ENCODE results near the gene RIPOR3.
"Not testable (repeated sequence)": the region's sequence is repeated elsewhere in the genome, so short reads cannot be mapped to it uniquely, and the experiment has no call there.

Gene RIPOR3

DNA sequence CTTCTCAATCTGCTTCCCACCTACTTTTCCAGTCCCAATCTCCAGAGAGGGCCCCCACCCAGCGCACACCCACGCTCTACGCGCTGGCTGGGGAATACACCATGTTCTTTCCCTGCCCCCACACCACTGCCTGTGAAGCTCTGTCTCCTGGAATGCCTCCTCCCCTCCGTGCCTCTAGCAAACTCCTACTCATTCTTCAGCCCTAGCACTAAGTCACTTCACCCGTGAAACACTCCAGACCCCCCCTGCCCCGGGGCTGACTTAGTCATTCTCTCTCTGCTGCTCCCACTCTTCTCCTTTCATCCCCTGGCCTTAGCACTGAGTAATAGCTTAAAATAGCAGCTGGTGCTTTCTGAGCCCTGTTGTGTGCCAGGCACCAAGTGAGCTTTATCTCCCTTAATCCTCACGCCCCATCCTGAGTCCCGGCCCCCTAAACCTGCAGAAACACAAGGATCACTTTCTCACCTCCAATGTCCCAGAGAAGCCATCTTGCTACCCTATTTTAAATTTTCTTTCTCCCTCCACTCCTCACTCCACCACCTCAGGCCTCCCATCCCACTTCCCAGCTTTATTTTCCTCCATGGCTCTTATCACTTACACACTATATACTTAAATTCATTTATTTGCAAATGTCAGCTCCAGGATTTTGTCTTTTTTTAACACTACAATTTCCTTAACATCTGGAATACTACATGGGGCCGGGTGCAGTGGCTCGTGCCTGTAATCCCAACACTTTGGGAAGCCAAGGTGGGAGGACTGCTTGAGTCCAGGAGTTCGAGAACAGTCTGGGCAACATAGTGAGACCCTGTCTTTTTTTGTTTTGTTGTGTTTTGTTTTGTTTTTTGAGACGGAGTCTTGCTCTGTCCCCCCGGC lies 33.7 kb upstream of the RIPOR3 start:
- DNase-seq (ENCODE audit: low read depth in 2 of 2) = peak; percentile 59 to 78

DNA sequence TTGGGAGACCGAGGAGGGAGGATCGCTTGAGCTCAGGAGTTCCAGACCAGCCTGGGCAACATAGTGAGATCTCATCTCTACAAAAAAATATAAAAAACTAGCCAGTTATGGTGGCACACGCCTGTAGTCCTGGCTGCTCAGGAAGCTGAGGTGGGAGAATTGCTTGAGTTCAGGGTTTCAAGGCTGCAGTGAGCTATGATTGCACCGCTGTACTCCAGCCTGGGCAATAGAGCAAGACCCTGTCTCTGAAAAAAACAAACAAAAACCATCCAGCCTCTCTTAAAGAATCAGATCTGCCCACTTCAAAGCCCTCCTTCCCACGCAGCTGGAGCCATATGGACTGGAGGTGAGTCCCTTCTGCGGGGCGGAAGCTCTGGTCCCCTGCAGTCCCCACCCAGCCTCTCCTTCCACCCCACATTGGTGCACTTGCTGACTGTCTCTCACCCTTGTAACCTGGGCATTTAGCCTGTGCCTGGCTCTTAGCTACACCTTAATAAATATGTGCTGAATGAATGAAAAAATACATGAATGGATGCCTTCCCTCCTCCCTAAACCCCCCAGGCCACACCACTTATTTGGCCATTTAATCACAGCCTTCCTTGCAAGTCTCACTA lies 32.9 kb upstream of the RIPOR3 start:
- no peak for DNase-seq (ENCODE audit: low read depth in 2 of 2)

DNA sequence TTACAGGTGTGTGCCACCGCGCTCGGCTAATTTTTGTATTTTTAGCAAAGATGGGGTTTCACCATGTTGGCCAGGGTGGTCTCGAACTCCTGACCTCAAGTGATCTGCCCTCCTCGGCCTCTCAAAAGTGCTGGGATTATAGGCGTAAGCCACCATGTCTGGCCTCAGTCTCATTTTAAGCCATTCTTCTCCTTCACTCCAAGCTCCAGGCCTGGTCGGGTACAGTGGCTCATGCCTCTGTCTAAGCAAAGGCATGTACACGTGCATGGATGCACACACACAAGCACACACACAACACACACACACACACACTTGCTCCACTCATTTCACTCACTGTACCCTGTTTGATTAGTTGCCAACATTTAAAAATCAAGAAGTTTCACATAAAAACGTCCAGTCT lies 32.3 kb upstream of the RIPOR3 start:
- no peak for DNase-seq (ENCODE audit: low read depth in 2 of 2)

DNA sequence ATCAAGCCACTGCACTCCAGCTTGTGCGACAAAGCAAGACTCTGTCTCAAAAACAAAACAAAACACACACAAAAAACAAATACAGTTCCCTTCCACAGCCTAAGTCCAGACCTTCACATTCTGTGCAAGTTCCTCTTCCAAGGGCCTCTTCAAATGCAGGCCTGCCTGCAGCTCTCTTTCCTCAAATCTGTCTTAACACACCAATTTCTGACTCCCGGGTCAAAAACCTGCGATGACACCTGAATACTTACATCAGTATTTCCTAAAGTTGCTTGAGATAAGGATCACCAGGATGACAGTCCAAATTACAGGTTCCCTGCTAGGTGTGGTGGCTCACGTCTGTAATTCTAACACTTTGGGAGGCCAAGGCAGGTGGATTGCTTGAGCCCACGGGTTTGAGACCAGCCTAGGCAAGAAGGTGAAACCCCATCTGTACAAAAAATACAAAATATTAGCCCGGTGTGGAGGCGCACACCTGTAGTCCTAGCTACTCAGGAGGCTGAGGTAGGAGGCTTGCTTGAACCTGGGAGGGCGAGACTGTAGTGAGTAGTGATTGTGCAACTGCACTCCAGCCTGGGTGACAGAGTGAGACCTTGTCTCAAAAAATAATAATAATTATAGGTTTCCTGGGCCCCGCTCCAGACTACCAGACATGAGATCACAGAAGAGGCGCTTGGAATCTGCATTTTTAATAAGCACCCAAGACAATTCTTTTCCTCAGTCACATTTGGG lies 31.2 kb upstream of the RIPOR3 start:
- DNase-seq (ENCODE audit: low read depth in 2 of 2) = no peak

DNA sequence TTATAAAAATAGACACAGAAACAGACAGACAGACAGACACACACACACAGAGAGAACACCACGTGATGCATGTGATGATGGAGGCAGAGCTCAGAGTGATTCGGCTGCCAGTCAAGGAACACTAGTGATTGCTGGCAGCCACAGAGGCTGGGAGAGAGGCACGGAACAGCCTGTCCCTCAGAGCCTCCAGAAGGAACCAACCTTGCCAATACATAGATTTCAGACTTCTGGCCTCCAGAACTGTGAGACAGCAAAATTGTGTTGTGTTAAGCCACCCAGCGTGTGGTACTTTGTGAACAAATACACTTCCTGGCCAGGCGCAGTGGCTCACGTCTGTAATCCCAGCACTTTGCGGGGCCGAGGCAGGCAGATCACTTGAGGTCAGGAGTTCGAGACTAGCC lies 30.5 kb upstream of the RIPOR3 start:
- no peak for DNase-seq (ENCODE audit: low read depth in 2 of 2)

DNA sequence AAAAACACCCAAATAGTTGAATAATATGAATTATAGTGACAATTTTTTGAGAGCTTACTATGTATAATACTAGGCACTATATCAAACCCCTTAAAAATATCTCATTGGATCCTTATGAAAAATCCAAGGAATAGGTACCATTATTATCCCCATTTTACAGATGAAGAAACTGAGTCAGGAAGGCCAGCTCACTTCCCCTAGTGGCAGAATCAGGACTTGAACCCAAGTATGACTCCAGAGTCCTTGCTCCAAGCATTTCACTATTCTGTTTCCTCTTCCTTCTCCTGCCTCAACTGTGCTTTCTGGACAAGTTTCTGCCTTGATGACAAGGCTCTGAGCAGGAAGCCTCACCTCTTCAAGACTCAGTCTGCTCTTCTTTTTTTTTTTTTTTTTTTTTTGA lies 29.2 kb upstream of the RIPOR3 start:
- DNase-seq (ENCODE audit: low read depth in 2 of 2) = no peak

DNA sequence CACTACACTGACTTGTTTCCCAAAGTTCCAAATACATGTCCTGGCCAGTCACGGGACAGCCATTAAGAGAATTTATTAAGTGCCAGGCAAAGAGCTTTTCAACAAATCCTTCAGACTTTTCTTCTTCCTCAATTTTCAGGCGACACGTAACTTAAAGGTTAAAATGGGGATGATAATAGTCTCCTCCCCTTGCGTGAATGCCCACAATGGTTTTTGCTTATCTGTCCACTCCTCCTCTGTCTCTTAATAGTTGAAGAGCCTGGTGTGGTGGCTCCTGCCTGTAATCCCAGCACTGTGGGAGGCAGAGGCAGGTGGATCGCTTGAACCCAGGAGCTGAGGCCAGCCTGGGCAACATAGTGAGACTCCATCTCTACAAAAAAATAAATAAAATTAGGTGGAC lies 28.7 kb upstream of the RIPOR3 start:
- no peak for DNase-seq (ENCODE audit: low read depth in 2 of 2)

DNA sequence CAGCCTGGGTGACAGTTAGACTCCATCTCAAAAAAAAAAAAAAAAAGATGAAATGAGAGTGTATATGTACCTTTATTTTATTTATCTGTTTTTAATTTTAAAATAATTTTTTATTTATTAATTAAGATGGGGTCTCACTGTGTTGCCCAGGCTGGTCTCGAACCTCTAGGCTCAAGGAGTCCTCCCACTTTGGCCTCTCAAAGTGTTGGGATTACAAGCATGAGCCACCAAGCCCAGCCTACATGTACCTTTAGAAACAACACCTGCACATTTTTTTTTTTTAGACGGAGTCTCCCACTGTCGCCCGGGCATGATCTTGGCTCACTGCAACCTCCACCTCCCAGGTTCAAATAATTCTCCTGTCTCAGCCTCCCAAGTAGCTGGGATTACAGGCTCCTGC lies 28.0 kb upstream of the RIPOR3 start:
- DNase-seq (ENCODE audit: low read depth in 2 of 2) = no peak

DNA sequence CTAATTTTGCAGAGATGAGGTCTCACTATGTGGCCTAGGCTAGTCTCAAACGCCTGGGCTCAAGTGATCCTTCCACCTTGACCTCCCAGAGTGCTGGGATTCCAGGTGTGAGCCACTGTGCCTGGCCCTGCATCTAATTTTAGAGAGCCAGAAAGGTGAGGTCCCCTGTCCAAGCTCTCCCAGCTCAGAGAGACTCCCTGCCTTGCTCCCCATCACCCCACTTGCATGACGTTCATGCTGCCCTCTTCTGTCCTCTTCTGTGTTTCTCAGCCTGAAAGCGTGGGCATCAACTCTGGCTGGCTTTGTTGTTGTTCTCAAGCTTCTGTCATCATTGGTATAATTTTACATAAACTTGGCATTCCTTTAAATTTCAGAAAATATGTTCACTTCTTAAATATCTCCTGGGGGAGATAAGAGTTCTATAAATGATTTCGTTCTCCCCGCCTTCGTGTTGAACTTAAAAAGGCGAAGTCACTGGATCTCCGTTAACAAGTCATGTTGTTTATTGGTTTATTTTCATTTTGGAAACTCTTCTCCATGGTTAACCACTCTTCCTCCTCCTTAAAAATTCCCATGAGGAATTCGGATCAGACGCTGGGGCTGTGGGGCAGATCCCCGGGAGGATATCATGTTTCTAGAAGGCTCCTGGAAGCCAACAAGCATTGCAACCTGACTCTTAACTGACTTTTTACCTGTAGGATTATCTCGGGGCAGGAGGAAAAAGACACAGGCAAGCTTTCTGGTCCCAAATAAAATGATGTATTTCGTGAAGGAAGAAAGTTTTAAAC lies 26.8 kb upstream of the RIPOR3 start:
- no peak for DNase-seq (ENCODE audit: low read depth in 2 of 2)

DNA sequence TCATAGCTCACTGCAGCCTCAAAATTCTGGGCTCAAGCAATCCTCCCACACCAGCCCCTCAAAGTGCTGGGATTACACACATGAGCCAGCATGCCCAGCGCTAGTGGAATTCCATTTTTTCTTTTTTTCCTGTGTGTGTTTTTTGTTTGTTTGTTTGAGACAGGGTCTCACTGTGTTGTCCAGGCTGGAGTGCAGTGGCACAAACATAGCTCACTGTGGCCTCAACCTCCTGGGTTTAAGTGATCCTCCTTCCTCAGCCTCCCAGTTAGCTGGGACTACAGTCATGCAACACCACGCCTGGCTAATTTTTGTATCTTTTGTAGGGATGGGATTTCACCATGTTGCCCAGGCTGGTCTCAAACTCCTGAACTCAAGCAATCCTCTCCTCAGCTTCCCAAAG lies 26.0 kb upstream of the RIPOR3 start:
- no peak for DNase-seq (ENCODE audit: low read depth in 2 of 2)

DNA sequence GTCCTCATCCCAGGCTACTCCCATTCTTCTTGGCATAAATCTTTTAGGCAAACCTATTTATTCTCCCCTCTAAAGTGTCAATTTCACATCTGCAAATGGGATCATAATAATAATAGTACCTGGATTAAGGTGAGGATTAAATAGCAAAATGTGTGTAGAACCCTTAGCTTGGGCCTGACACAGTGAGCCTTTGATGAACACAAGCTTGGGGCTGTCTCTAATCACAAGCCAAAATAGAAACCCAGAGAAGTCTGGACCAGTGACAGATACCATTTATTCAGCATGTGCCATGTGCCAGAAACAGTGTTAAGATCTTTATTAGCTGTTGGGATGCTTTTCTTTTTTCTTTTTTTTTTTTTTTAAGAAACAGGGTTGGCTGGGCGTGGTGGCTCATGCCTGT lies 25.2 kb upstream of the RIPOR3 start:
- no peak for DNase-seq (ENCODE audit: low read depth in 2 of 2)

DNA sequence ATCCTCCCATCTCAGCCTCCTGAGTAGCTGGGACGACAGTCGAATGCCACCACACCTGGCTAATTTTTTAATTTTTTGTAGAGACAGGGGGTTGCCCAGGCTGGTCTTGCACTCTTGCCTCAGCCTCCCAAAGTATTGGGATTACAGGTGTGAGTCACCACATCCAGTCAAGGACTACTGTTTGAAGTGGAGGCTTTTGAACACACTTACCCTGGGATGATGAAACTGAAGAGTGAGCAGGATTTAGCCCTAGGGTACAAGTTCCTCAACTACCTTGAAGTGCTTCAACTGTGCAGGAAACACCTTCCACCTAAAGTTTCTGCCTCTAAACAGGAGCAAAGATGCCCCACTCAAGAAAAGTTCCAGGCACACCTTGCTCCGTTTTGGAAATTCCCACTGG lies 24.4 kb upstream of the RIPOR3 start:
- no peak for DNase-seq (ENCODE audit: low read depth in 2 of 2)

DNA sequence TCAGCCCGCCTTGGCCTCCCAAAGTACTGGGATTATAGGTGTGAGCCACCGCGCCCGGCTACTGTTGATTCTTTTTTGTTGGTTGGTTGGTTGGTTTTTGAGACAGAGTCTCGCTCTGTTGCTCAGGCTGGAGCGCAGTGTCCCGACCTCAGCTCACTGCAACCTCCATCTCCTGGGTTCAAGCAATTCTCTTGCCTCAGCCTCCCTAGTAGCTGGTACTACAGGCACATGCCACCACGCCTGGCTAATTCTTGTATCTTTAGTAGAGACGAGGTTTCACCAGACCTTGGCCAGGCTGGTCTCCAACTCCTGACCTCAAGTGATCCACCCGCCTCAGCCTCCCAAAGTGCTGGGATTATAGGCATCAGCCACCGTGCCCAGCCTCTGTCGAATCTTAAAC lies 23.1 kb upstream of the RIPOR3 start:
- DNase-seq (ENCODE audit: low read depth in 2 of 2) = not testable (repeated sequence)

DNA sequence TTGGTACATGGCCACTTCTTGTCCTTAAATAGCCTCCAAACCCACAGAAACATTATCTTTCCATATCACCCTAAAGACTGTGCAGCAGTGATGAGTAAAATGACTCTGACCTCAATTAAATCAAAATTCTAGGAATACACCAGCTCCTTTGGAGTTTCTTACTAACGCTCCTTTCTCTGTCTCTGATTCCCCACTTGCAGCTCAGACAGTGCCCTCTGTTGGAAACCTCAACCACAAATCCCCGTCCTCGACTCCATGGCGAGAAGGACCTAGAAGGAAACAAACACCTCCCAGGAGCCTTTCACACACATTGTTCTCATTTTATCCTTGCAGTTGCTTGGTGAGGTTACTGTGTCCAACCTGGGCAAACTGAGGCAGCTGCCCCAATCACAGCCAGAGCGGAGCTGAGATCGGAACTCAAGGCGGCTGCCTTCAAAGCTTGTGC lies 22.3 kb upstream of the RIPOR3 start:
- DNase-seq (ENCODE audit: low read depth in 2 of 2) = no peak

DNA sequence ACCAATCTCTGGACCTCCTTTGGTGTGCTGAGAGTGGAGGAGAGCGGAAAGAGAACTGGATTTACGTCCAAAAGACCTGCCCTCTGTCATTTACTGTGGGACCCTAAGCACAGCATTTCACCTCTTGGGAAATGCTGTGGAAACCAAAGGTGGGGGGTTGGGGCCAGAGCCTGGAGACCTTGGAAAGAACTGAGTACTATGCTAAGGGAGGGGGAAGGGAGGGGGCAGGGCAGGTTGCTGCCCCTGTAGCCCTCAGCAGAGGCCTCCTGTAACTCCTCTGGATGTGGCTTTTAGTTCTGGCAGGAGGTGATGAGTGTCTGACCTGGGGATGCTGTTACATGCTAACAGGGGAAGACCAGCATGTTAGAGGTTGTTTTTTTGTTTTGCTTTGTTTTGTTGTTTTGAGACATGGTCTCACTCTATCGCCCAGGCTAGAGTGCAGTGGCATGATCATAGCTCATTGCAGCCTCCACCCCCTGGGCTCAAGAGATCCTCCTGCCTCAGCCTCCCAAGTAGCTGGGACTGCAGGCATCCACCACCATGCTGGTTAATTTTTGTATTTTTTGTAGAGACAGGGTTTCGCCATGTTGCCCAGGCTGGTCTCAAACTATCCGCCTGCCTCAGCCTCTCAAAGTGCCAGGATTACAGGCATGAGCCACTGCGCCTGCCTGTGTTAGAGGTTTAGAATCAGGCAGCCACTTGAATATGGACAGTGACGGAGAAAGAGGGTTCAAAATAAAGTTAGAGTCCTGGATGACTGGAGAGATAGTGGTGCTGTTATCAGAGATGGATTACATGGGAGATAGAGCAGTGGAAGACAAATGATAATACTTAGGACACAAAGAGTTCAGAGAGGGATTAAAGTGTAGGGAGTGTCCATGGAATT lies 21.7 kb upstream of the RIPOR3 start:
- no peak for DNase-seq (ENCODE audit: low read depth in 2 of 2)

DNA sequence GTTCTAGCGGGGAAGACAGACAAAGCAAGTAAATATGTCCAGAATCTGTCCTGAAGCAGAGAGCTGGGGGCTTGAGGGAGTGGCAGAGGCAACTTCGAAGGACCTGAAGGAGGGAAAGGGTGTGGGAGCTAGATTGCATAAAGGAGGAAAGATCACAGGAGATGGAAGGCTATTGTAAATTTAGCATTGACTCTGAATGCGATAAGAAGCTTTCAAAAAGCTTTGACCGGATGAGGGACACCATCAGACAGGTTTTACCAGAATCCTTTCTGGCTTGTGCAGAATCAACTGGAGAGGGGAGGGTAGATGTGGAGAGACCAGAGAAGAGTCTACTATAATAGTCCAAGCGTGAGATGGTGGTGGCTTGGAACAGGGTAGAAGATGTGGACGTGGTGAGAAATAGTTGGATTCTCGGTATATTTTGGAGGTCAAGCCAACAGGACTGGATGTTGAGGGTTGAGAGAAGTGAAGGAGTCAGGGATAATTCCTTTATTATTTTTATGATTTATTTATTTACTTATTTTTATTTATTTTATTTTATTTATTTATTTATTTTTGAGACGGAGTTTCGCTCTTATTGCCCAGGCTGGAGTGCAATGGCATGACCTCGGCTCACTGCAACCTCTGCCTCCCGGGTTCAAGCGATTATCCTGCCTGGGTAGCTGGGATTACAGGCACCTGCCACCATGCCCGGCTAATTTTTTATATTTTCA lies 19.9 kb upstream of the RIPOR3 start:
- DNase-seq (ENCODE audit: low read depth in 2 of 2) = no peak

DNA sequence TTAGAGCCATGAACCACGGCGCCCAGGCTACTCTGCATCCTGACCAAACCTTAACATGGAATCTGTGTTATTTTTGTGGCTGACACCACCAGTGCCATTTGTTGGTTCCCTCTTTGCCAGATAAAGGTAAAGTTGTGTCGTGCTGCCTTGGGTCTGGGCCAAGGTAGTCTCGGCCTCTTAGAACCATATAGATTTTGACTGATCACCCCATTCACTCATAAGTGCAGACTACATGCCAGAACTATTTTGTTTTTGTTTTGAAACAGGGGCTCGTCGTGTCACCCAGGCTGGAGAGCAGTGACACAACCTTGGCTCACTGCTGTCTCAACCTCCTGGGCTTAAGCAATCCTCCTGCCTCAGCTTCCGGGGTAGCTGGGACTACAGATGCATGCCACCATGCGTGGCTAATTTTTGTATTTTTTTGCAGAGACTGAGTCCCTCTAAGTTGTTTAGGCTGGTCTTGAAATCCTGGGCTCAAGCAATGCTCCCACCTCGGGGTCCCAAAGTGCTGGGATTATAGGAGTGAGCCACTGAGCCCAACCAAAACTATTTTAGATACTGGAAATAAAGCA lies 19.2 kb upstream of the RIPOR3 start:
- DNase-seq (ENCODE audit: low read depth in 2 of 2) = no peak

DNA sequence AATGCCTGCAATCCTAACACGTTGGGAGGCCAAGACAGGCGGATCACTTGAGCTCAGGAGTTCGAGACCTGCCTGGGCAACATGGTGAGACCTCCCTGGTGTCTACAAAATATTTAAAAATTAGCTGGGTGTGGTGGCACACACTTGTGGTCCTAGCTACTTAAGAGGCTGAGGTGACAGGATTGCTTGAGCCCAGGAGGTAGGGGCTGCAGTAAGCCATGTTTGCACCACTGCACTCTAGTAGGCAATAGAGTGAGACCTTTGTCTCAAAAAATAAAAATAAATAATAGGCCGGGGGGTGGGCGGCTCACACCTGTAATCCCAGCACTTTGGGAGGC lies 18.3 kb upstream of the RIPOR3 start:
- DNase-seq (ENCODE audit: low read depth in 2 of 2) = no peak

DNA sequence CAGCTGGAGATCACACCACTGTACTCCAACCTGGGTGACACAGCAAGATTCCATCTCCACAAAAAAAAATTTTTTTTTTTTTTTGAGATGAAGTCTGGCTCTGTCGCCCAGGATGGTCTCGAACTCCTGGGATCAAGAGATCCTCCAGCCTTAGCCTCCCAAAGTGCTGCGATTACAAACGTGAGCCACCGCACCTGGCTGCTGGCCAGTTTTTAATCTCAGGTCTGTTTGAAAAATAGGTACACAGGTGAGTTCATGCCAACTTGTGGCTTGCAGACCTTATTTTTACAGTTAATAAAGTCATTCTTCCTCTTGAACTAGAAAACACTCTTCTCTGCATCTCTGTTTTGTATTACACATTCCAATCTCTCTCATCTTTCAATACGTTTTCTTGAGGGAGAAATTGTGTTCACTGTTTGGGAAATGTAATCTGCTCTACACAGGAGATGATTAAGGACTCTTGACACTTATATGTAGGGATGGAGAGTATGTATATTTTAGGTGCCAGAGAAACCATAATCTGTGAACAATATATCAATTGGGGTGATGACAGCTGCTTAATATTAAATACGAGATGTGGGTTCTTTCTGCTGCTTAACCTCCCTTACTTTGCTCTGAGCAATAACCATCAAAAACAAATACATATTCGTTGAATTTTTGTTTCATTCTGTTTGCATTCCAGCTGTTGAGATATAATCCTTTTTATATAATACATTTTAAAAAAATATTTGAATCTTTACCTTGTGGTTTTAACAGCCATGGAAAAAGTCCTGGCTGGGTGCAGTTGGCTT lies 17.7 kb upstream of the RIPOR3 start:
- no peak for DNase-seq (ENCODE audit: low read depth in 2 of 2)
